ENCODE results near the gene SLC25A45.

SLC25A45 gene

DNA sequence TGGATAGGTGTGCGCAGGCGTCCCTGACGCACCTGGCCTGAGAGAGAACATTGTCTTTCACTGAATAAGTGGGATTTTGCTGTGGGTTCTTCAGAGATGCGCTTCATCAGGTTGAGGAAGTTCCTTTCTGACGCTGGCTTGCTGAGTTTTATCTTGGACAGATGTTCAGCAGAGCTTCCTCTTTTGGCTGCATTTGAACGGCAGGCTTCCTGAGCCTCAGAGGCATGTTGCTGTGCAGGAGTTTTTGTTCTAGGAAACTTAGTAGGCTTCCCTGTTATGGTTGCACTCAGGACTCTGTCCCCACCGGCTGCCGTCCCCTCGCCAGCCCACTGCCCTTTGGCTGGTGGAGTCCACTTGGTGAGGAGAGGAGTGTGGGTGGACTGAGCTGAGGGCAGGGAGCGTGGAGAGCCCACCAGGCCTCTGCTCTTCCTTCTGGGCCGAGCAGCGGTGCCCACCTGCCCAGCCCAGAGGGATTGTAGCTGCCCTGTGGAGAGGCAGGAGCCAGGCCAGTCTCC, 21.2 kb upstream of the SLC25A45 start:
- DNase-seq: peak; percentile 79 to 84

GRCh38 chr11:65402790-65403189, 20.3 kb upstream of the SLC25A45 start:
- DNase-seq: no peak

DNA sequence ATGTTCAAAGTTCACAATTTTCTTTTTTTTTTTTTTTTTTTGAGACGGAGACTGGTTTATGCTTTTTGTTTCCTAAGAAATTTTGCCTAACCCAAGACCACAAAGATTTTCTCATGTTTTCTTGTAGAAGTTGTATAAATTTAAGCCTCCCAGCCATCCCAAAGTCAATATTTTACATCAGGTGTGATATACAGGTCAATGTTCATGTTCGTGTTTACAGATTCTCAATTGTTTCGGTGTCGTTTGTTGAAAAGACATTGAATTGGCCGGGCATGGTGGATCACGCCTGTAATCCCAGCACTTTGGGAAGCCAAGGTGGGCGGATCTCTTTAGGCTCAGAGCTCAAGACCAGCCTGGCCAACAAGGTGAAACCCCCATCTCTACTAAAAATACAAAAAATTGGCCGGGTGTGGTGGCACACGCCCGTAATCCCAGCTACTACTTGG, 19.4 kb upstream of the SLC25A45 start:
- DNase-seq: no peak

DNA sequence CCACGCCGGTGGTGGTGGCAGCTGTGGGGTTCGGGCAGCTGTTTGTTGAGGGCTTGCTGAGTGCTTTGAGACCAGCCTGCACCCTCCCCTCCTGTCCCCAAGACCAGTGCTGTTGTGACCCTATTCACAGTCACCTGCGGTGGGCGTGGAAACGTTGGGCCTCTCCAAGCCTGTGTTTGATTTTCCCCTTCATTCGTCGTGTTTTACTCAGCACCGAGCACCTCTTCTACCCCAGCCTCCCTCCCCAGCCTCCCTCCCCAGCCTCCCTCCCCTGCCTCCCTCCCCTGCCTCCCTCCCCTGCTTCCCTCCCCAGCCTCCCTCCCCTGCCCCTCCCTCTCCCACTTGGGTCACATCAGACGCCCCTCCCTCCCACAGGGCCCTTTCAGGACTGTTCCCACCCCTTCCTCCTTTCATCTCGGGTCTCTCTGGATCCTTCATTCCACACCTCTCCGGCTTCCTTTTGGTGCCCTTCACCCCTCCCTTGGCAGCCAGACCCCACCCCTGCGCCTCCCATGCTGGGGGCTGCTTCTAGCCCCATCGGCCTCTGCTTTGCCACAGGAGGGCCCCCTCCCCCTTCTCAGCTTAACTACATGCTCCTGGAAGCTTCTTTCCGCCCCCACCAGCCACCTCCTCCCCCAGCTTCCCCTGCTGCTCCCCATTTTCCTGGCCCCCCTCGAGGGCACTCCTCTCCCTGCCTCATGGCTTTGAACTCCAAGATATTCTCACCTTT, 18.8 kb upstream of the SLC25A45 start:
- DNase-seq: no peak

DNA sequence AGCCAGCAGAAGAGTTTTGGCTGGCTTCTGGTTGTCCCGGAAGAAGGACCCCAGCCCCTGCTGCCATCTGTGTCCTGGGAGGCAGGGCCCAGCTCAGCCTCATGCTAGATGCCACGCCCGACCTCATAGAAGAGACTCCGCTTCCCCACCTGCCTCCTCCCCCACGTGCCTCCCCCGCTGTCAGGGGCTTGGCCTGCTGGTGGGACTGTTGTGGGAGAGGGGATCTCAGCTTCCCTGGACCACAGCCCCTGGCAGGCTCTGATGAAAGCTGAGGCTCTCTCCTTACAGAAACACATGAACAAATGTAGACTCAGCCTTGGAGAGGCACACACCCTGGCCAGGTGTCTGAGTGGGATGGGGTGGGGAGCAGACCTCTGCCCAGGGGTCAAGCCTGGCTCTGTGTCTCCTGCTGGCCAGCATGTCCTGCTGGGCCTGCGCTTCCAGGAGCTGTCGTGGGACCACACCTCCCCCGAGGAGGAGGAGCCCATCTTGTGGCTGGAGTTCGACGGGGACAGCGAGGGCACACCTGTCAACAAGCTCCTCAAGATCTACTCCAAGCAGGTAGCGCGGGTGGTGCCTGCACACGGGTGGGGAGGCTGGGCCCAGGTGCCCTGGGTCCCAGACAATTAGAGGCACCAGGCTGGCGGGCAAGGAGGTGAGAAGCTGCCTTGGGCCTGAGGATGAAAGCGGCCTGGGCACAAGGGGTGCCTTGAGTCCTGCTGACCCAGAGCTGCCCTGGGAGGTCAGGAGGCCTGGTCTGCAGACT, 18.0 kb upstream of the SLC25A45 start:
- no peak for DNase-seq

GRCh38 chr11:65399845-65400244, 17.4 kb upstream of the SLC25A45 start:
- DNase-seq: no peak

DNA sequence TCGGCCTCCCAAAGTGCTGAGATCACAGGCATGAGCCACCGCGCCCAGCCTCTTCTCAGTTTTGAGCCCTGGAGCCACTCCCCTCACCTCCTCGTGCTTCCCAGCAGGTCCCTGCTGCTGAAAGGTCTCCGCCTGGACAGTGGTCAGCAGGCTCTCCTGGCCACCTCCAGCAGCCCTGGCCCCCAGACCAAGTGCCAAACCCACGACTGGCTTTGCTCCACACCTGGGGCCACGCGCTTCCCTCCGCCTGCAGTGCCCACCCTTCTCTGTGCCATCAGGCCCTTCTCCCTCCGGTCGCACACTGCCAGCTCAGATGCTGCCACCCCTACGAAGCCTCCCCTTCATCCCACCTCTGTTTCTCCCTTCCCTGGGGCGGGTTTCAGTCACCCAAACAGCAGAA, 16.8 kb upstream of the SLC25A45 start:
- no peak for DNase-seq

DNA sequence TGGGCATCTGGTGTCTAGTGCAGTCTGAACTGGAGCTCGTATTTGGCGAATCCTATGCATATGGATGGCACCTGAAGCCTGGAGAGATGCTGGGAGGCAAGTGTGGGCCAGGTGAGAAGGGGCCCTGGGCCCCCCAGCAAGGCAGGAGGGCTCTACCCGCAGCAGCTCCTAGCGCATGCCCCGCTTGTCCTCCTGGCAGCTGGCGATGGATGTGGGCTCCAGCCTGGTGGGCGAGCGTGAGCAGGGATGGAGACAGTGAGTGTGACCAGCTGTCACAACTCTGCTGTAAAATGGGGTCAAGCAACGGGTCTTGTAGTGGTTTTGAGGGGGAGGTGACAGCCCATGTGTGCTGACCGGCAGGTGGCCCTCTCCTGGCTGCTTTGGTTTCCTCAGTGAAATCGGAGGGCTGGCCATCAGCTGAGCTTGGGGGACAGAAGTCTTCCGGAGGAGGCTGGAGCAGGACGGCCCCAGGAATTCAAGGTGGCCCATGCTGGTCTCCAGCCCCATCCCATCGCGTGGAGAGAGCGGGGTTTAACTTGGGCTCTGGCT, 16.0 kb upstream of the SLC25A45 start:
- DNase-seq: no peak

- no peak for DNase-seq
Observed at GRCh38 chr11:65396769-65397745, 14.6 kb upstream of the SLC25A45 start.

GRCh38 chr11:65395961-65396530, 13.6 kb upstream of the SLC25A45 start:
- DNase-seq: no peak

- DNase-seq: no peak
Observed at GRCh38 chr11:65394125-65394536, 11.7 kb upstream of the SLC25A45 start.

GRCh38 chr11:65393513-65394079, 11.2 kb upstream of the SLC25A45 start:
- no peak for DNase-seq

- DNase-seq: no peak
Observed at GRCh38 chr11:65392899-65393298, 10.5 kb upstream of the SLC25A45 start.

GRCh38 chr11:65392186-65392829, 9.9 kb upstream of the SLC25A45 start:
- DNase-seq: no peak

DNA sequence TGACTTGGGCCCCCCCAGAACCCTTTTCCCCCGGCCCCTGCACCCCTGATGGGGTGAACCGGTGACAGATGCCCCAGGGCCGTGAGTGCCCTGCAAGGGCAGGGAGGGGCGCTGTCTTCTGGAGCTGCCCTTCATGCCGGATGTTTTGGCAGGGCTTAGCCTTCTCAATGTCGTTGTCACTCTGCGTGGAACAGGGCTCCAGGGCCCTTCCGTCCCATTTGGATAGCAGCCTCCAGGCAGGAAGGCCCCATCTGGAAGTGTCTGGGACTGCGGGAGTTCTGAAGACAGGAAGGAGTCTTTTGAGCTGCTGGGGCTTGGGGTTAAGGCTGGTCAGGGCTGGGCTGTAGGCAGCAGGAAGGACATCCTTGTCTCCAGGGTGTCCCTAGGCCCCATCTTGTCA, 8.6 kb upstream of the SLC25A45 start:
- no peak for DNase-seq

DNA sequence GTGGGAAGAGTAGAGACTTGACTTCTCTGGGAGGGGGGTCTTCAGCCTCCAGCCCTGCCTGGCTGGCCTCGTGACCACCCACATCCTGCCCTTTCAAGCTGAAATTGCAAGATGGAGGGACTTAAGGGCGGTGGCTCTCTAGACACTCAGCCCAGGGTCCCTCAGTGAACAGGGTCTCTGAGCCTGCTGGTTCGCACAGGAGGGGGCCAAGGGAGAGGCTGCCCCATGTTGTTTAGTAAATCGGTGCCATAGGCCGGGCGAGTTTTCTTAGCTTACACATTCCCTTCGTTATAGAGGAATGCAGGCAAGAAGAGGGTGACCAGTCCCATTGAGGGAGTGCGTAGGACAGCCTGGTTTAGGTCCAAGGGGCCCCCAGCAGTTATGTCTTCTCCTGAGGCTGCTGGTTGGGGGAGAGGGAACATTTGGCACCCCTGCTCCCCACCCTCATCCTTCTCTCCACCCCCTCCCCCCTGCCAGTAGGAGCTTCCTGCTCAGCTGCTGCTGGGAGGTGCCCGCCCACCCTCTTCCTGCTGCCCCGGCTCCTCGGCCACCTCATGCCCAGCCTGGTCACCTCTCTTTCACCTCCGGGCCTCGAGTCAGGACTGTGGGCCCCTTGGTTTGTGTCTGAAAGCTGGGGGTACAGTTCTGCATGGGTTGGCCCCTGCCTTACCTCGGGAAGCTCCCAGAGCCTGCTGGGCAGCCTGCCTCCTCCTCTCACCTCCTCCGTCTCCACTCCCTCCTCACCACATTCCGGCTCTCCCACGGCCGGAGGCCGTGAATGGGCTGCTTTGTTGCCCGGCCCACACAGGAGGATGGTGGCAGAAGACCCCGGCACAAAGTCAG, 7.9 kb upstream of the SLC25A45 start:
- no peak for DNase-seq

DNA sequence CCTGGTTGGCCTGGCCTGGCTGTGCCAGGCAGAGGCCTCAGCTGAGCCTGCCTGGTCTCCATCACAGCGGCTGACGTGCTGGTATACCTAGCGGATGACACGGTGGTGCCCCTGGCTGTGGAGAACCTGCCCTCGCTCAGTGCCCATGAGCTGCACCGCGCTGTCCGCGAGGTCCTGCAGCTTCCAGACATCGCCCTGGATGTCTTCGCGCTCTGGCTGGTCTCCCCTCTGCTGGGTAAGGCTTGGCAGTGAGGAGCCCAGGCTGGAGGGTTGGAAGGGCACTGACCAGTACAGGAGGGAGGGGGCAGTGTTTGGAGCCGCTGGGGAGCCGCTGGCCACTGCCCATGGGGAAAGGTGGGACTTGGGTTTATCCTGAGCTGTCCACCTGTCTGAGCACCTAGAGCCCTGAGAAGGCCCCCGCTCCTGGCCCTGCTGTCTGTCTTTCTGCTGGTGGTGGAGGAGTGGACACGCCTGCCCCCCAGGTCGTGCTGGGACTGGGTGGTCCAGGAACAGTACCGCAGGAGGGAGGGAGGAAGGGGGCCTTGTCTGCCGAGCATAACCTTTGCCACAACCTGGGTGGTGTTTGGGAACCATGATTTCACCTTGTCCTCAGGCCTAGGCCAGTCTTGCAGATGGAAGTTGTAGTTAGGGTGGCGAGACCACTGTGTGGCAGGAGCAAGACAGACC, 7.0 kb upstream of the SLC25A45 start:
- DNase-seq: no peak

DNA sequence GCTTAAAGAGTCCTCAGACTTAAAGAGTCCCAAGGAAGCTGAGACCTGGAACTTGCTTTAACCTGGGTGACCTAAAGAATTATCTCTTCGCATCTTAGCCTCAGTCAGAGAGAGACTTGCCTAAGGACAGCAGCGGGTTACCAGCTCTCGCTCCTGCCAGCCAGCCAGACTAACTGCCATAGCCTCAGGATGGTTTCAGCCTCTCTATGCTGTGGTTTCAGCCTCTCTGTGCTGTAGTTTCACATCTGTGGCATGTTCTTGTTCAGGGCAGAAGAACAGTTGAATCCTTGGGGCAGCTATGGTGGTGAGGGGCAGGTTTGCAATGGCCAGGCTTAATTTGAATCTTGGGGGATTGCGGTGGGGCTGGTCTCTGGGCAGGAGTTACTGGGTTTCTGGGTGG, 6.3 kb upstream of the SLC25A45 start:
- no peak for DNase-seq

Data from inflammatory macrophage (primary cell).